Spleen (tissue), 11 donors: Measurements from ENCODE around the gene FAM228B. TPM values are rescaled to one million over a fixed set of nuclear protein-coding genes. Genes with fewer than 3 reads are reported as not detected.

Experiments used
- DNase-seq: peaks from one replicate; pipeline ENCODE4 v3.0.0-alpha.2; 2020
- H3K27ac ChIP-seq, 8 donors: fragments of 200-600 bp; sonication (generic) in 7 of 8; 1 replicate in 4 of 8; 2 replicates in 4 of 8; pipeline versions ENCODE4 v1.5.0 to v1.8.0; 2016 to 2021; ENCODE audit warnings: inconsistent platforms in 4 of 8, mild to moderate bottlenecking in 4 of 8, moderate library complexity in 1 of 8
- H3K27me3 ChIP-seq, 7 donors: fragments of 200-600 bp; sonication (generic) in 6 of 7; replicated peaks in 1 of 7; 1 replicate in 4 of 7; 2 replicates in 3 of 7; pipeline versions ENCODE4 v1.5.0 to v1.8.0; 2016 to 2021; ENCODE audit warnings: inconsistent platforms in 3 of 7, mild to moderate bottlenecking in 1 of 7
- H3K36me3 ChIP-seq, 6 donors: fragments of 200-600 bp; sonication (generic) in 5 of 6; 1 replicate in 4 of 6; 2 replicates in 2 of 6; pipeline versions ENCODE4 v1.5.0 to v1.8.0; 2016 to 2021; ENCODE audit warnings: inconsistent platforms in 2 of 6
- H3K4me1 ChIP-seq, 6 donors: fragments of 200-600 bp; sonication (generic) in 5 of 6; 1 replicate in 3 of 6; 2 replicates in 3 of 6; pipeline versions ENCODE4 v1.5.0 to v1.8.0; 2016 to 2021; ENCODE audit warnings: inconsistent platforms in 3 of 6
- H3K4me3 ChIP-seq, 8 donors: fragments of 200-600 bp; sonication (generic) in 7 of 8; 1 replicate in 4 of 8; 2 replicates in 4 of 8; pipeline versions ENCODE4 v1.5.0 to v1.8.0; 2016 to 2021; ENCODE audit warnings: inconsistent platforms in 4 of 8, mild to moderate bottlenecking in 4 of 8, moderate library complexity in 2 of 8
- H3K9me3 ChIP-seq, 8 donors: fragments of 200-600 bp; sonication (generic) in 7 of 8; 1 replicate in 4 of 8; 2 replicates in 4 of 8; pipeline versions ENCODE4 v1.5.0 to v1.8.0; 2016 to 2021; ENCODE audit warnings: inconsistent platforms in 4 of 8
- POLR2A ChIP-seq, 3 donors: fragments of 450-650 bp; IDR thresholded peaks; one replicate each; pipeline ENCODE4 v1.5.1; 2017; ENCODE audit warnings: antibody characterized with exemption in 3 of 3, mild to moderate bottlenecking in 1 of 3
- POLR2AphosphoS5 ChIP-seq, 3 donors: sonication (generic); formaldehyde crosslinking; IDR thresholded peaks; one replicate each; pipeline ENCODE4 v1.5.1; 2017; ENCODE audit warnings: antibody characterized with exemption in 3 of 3
- WGBS, 5 donors: extraction: QIAGEN DNeasy Blood & Tissue Kit in 3 of 5; methylation state at CpG; one replicate each; pipeline versions ENCODE4 v1.1.5 to v1.1.7; 2013 to 2018; 5-methylcytosine and 5-hydroxymethylcytosine counted together
- intact Hi-C: fragments of 100-400 bp; cut with DNase I; formaldehyde crosslinking; loops from one replicate; pipeline ENCODE4 v1.15.0; 2023; ENCODE audit warnings: low total_unique reads
- polyA plus RNA-seq, 3 donors: library from polyadenylated mRNA; stranded (reverse); fragments of 200-250 nt; gene quantifications; one replicate each; pipeline ENCODE4 v1.2.1, GENCODE V29; 2013
- total RNA-seq, 7 donors: library from RNA; depleted of rRNA in 3 of 7; stranded (reverse); fragments of >200 nt in 3 of 7; fragmentation: NEBNext Ultra II Directional in 4 of 7; extraction: Animal tissue kit (Norgen Biotek cat#: 25700) in 4 of 7; gene quantifications; one replicate each; pipeline versions ENCODE4 v1.1.0 to v1.2.1, GENCODE V29; 2016 to 2021
- TF ChIP-seq, protein P1 (sequence below), 11 experiments: fragments of 200-600 bp in 7 of 11; fragments of 450-650 bp in 4 of 11; sonication (generic) in 4 of 11; IDR thresholded peaks in 8 of 11; conservative IDR thresholded peaks in 3 of 11; 1 replicate in 7 of 11; 2 replicates in 4 of 11; pipeline versions ENCODE4 v1.4.0 to v1.8.0; 2016 to 2021; ENCODE audit warnings: antibody characterized with exemption in 11 of 11, inconsistent platforms in 4 of 11, mild to moderate bottlenecking in 1 of 11
- donor health status: healthy with polysubstance abuse.
- donor health status: DM: no; HTN: no; CAD: no; lungs with moderate emphysema.
- donor health status: DM: no; HTN: no; CAD: no.
- donor health status: Bipolar disorder and iron deficiency.
- donor health status: healthy.
- donor health status: DM: no; HTN: no; CAD: no.
- donor health status: DM: yes; HTN: yes; CAD: no.

The FAM228B gene
- total and polyA plus RNA-seq, 10 donors = 12.8 to 37.7 (median 29.2) TPM

DNA sequence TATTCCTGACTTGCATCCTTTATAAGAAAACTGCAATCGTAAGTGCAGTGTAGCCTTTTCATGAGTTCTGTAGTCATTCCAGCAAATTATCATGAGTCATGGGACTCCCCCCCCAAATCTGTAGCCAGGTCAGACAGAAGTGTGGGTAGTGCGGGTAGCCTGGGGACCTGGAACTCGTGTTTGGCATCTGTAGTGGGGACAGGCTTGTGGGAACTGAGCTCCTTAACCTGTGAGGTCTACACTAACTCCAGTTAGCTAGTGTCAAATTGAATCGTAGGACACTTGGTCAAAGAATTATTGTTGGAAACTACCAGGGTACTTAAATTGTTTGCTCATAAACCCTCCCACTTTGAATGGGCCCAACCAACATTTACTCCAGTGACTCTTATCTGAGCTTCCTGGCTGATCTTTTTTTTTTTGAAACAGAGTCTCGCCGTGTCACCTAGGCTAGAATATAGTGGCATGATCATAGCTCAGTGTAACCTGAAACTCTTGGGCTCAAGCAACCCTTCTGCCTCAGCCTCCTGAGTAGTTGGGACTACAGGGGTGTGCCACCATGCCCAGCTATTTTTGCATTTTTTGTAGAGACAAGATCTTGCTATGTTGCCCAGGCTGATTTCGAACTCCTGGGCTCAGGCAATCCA lies 12.5 kb upstream of the FAM228B start:
- DNase-seq = no peak
- H3K4me3 ChIP-seq = no peak overlapping the region
- H3K36me3 ChIP-seq = peaks cover 0 to 14% (median 0%) of the 10 kb centered on the region in 6 donors
- H3K4me1 ChIP-seq = no peaks in the 10 kb centered on the region
- intact Hi-C loops = no loop called here
- H3K9me3 ChIP-seq = peaks cover 0 to 37% (median 16%) of the 10 kb centered on the region in 8 donors
- no peak overlapping the region for H3K27ac ChIP-seq
- WGBS, 5 donors = 79 to 94% (median 90%) methylated on average over 6 to 7 of the region's 7 CpGs
- TF ChIP-seq POLR2AphosphoS5 (IDR thresholded peaks at IDR 0.05) (no peak), POLR2A (IDR thresholded peaks at IDR 0.05) (no peak)
- TF ChIP-seq, protein P1, sequence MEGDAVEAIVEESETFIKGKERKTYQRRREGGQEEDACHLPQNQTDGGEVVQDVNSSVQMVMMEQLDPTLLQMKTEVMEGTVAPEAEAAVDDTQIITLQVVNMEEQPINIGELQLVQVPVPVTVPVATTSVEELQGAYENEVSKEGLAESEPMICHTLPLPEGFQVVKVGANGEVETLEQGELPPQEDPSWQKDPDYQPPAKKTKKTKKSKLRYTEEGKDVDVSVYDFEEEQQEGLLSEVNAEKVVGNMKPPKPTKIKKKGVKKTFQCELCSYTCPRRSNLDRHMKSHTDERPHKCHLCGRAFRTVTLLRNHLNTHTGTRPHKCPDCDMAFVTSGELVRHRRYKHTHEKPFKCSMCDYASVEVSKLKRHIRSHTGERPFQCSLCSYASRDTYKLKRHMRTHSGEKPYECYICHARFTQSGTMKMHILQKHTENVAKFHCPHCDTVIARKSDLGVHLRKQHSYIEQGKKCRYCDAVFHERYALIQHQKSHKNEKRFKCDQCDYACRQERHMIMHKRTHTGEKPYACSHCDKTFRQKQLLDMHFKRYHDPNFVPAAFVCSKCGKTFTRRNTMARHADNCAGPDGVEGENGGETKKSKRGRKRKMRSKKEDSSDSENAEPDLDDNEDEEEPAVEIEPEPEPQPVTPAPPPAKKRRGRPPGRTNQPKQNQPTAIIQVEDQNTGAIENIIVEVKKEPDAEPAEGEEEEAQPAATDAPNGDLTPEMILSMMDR (IDR thresholded peaks at IDR 0.05 in 8 of 11, conservative IDR thresholded peaks at IDR 0.05 in 3 of 11) = no peak
- H3K27me3 ChIP-seq = no peaks in the 10 kb centered on the region

DNA sequence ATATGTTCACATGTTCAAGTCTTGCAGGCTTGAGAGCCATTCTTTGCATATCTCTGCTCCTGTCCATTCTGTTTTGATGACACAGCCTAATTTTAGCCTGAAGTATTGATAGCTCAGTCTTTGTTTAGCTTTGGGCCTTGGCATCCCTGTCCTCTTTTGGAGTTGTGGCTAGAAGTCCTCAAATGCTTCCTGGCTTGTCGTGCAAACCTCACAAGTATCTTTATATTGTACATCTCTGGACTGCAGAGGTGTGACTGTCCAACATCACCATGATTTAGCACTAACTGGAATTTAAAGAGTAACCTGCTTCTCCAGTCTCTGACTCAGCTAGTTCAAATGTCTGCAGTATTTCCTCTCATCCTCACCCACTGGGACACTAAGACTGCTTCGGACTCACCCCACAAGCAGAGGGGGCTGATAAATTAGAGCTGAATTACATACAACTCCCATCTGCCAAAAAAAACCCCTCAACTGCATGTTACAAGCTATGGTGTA lies 11.8 kb upstream of the FAM228B start:
- Histone ChIP-seq H3K27me3 (no peaks in the 10 kb centered on the region), H3K36me3 (peaks cover 0 to 14% (median 0%) of the 10 kb centered on the region in 6 donors), H3K4me3 (no peak overlapping the region), H3K4me1 (no peaks in the 10 kb centered on the region), H3K27ac (no peak overlapping the region), H3K9me3 (peaks cover 0 to 34% (median 13%) of the 10 kb centered on the region in 8 donors)
- DNase-seq = no peak
- intact Hi-C loops = no loop called here
- TF ChIP-seq, protein P1 (IDR thresholded peaks at IDR 0.05 in 8 of 11, conservative IDR thresholded peaks at IDR 0.05 in 3 of 11) = no peak
- 75 to 86% (median 84%) methylated on average over 2 of the region's 2 CpGs for WGBS, 5 donors

GRCh38 chr2:24115057-24115456 lies 8.2 kb upstream of the FAM228B start:
- 47 to 98% (median 50%) methylated on average over 1 to 2 of the region's 2 CpGs for WGBS, 5 donors

GRCh38 chr2:24117902-24118301 lies 5.4 kb upstream of the FAM228B start:
- peaks cover 0 to 8% (median 7%) of the 10 kb centered on the region in 6 donors for H3K4me1 ChIP-seq
- H3K27ac ChIP-seq = no peak overlapping the region
- no peak overlapping the region for H3K4me3 ChIP-seq
- no peak for DNase-seq
- WGBS, 5 donors = 86 to 97% (median 93%) methylated on average over 1 of the region's 1 CpG
- intact Hi-C loops = no loop called here
- no peaks in the 10 kb centered on the region for H3K27me3 ChIP-seq
- H3K9me3 ChIP-seq = peaks cover 0 to 11% (median 0%) of the 10 kb centered on the region in 8 donors
- no peak for TF ChIP-seq POLR2AphosphoS5 (IDR thresholded peaks at IDR 0.05)
- TF ChIP-seq, protein P1 (IDR thresholded peaks at IDR 0.05 in 8 of 11, conservative IDR thresholded peaks at IDR 0.05 in 3 of 11) = no peak
- no peak for TF ChIP-seq POLR2A (IDR thresholded peaks at IDR 0.05)
- peaks cover 0 to 4% (median 0%) of the 10 kb centered on the region in 6 donors for H3K36me3 ChIP-seq

More at GRCh38 chr2:24115057-24115456, 8.2 kb upstream of the FAM228B start:
- intact Hi-C loops = no loop called here
- H3K4me3 ChIP-seq = no peak overlapping the region
- no peak for DNase-seq
- peaks cover 0 to 14% (median 0%) of the 10 kb centered on the region in 6 donors for H3K36me3 ChIP-seq
- no peaks in the 10 kb centered on the region for H3K27me3 ChIP-seq
- TF ChIP-seq POLR2A (IDR thresholded peaks at IDR 0.05) = no peak
- TF ChIP-seq, protein P1 (IDR thresholded peaks at IDR 0.05 in 8 of 11, conservative IDR thresholded peaks at IDR 0.05 in 3 of 11) = no peak
- no peak for TF ChIP-seq POLR2AphosphoS5 (IDR thresholded peaks at IDR 0.05)
- no peaks in the 10 kb centered on the region for H3K4me1 ChIP-seq
- no peak overlapping the region for H3K27ac ChIP-seq
- H3K9me3 ChIP-seq = peaks cover 0 to 11% (median 0%) of the 10 kb centered on the region in 8 donors
